AG04449 (cell line): ENCODE measurements around the gene MGAT5B.

ENCODE experiments used
- CTCF ChIA-PET: fragments of 350-600 bp; formaldehyde crosslinking; extraction: SDS; loops from one replicate; lab custom pipeline; 2021; ENCODE audit warnings: antibody characterized with exemption; lab: Yijun Ruan, JAX
- POLR2A ChIA-PET: fragments of 400-600, 350-600 bp; formaldehyde crosslinking; extraction: SDS; loops from one replicate; lab custom pipeline; 2020; ENCODE audit warnings: antibody characterized with exemption, inconsistent platforms; lab: Yijun Ruan, JAX
- DNase-seq: peaks from one replicate; pipeline ENCODE4 v3.0.0-alpha.2; 2010; ENCODE audit warnings: low read depth, low spot score
- H3K4me3 ChIP-seq: 2 replicates; pipeline ENCODE4 v1.5.1; 2011; ENCODE audit warnings: low read depth, mild to moderate bottlenecking, control low read depth, low read length
- CTCF ChIP-seq: IDR thresholded peaks from one replicate; pipeline ENCODE4 v1.5.1; 2011; ENCODE audit warnings: mild to moderate bottlenecking, moderate library complexity, low read length, control low read depth, inconsistent platforms; ENCODE audit not compliant: insufficient read depth; ENCODE audit errors: missing control alignments

Gene MGAT5B

DNA sequence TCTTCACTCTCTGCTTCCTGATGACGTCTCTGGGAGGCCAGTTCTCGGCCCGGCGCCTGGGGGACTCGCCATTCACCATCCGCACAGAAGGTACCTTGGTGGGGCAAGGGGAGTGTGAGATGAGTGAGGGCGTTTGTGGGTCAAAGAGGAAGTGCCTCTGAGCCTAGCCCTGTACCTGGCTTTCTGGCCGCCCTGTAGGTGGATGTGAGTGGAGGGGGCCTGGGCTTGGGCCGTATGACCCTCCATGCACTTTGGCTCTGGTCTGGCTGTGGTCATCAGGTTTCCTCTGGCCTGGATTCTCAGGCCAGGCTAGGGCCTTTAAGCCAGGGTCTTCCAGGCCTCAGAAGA is 4.6 kb downstream of the MGAT5B start:
- no peak overlapping the region for H3K4me3 ChIP-seq
- ChIA-PET POLR2A (interaction anchor here (0.6 to 1.0 kb wide), 2 partner anchors 107 to 135 kb away, joined by 3 read pairs; partner anchors contain the start of genes MFSD11 and SRSF2), CTCF (interaction anchor here (0.9 to 11.9 kb wide), 5 partner anchors 10 to 215 kb away, joined by 3 to 541 read pairs (median 5); no protein-coding TSS in a partner anchor)
- no peak for DNase-seq
- no peak for TF ChIP-seq CTCF

GRCh38 chr17:76873856-76874255 is 5.7 kb downstream of the MGAT5B start:
- no peak for TF ChIP-seq CTCF
- ChIA-PET POLR2A (no interaction called here), CTCF (interaction anchor here (11.9 kb wide), 1 partner anchor 186 kb away, joined by 541 read pairs; no protein-coding TSS in a partner anchor)
- no peak overlapping the region for H3K4me3 ChIP-seq
- DNase-seq, result no peak

GRCh38 chr17:76877437-76877836 is 9.2 kb downstream of the MGAT5B start:
- POLR2A ChIA-PET, result no interaction called here
- H3K4me3 ChIP-seq, result no peak overlapping the region
- no peak for DNase-seq
- CTCF ChIA-PET, result interaction anchor here (5.3 kb wide), 1 partner anchor 9 kb away, joined by 28 read pairs; the partner anchor contains the start of gene MGAT5B
- TF ChIP-seq CTCF, result no peak

DNA sequence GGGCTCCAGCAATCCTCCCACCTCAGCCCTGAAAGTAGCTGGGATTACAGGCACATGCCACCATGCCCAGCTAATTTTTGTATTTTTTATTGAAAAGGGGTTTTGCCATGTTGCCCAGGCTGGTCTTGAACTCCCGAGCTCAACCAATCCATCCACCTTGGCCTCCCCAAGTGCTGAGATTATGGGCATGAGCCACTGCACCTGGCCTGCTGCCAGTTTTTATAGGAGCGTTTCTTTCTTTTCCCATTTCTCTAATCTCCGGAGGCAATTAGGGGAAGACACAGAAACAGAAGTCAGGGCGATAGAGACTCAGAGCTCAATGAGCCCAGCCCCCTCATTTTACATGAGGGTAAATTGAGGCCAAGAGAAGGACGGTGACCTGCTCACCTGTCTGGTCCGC is 10.4 kb downstream of the MGAT5B start:
- TF ChIP-seq CTCF, result no peak
- H3K4me3 ChIP-seq, result no peak overlapping the region
- ChIA-PET CTCF (interaction anchor here (2.2 to 5.3 kb wide), 2 partner anchors 10 to 178 kb away, joined by 13 to 28 read pairs; partner anchors contain the start of gene MGAT5B), POLR2A (no interaction called here)
- DNase-seq, result no peak

DNA sequence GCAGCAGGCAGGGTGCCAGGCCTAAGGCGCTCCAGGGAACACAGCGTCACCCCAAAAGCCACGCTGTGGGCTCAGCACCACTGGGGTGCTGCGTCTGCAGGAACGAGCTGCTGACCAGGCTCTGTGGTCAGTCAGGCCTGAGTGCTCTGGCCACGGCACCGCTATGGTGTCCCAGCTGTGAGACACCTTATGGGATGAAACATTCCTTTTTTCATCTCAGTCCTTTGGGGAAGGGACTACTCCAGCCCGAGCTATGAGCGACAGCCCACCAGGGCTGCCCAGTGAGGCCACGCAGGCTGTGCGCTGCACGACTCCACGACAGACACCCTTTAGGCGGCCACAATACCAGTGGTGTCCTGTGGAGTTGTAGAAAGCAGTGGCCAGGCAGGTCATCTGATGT is 11.1 kb downstream of the MGAT5B start:
- no peak overlapping the region for H3K4me3 ChIP-seq
- no peak for TF ChIP-seq CTCF
- CTCF ChIA-PET, result interaction anchor here (2.2 to 5.3 kb wide), 2 partner anchors 11 to 177 kb away, joined by 13 to 28 read pairs; partner anchors contain the start of gene MGAT5B
- no peak for DNase-seq
- POLR2A ChIA-PET, result no interaction called here

DNA sequence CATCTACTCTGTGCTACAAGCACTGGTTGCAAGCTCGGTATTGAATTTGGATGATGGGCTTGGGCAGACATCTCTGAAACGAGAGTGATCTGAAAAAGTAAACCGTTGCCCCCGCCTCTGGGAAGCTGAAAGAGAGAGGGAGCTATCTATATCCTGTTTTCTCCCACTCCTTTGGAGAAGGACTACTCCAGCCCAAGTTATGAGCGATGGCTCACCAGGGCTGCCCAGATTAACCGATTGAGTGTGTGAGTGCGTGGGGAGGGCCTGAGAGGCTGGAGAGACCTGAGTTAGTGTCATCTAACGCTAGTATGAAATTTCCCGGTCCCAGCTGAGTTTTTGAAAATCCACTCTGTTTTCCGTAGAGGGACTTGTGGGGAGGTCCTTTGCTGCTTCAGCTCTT is 11.5 kb downstream of the MGAT5B start:
- no peak for TF ChIP-seq CTCF
- ChIA-PET CTCF (interaction anchor here (2.2 to 5.3 kb wide), 2 partner anchors 11 to 177 kb away, joined by 13 to 28 read pairs; partner anchors contain the start of gene MGAT5B), POLR2A (no interaction called here)
- no peak overlapping the region for H3K4me3 ChIP-seq
- no peak for DNase-seq
